Muscle layer of colon (tissue), 2 donors: ENCODE results near the gene TMPO.
"Not testable (repeated sequence)": the region's sequence is repeated elsewhere in the genome, so short reads cannot be mapped to it uniquely, and the experiment has no call there.

Experiments used
- H3K27ac ChIP-seq: one replicate; pipeline ENCODE4 v1.7.0; 2013; ENCODE audit warnings: low read depth, mild to moderate bottlenecking, low read length, moderate library complexity
- H3K27me3 ChIP-seq, 2 donors: one replicate each; pipeline ENCODE4 v1.7.0; 2013; ENCODE audit warnings: low read length in 2 of 2, mild to moderate bottlenecking in 2 of 2; ENCODE audit not compliant: insufficient read depth in 2 of 2, control insufficient read depth in 1 of 2
- H3K36me3 ChIP-seq: one replicate; pipeline ENCODE4 v1.7.0; 2013; ENCODE audit warnings: mild to moderate bottlenecking, low read length; ENCODE audit not compliant: insufficient read depth
- H3K4me1 ChIP-seq: one replicate; pipeline ENCODE4 v1.7.0; 2013; ENCODE audit warnings: mild to moderate bottlenecking, low read length; ENCODE audit not compliant: insufficient read depth
- H3K4me3 ChIP-seq, 2 donors: one replicate each; pipeline ENCODE4 v1.7.0; 2013; ENCODE audit warnings: low read length in 2 of 2, low read depth in 1 of 2, mild to moderate bottlenecking in 1 of 2, moderate library complexity in 1 of 2
- H3K9ac ChIP-seq: one replicate; pipeline ENCODE4 v1.7.0; 2013; ENCODE audit warnings: low read length
- H3K9me3 ChIP-seq: one replicate; pipeline ENCODE4 v1.7.0; 2013; ENCODE audit warnings: mild to moderate bottlenecking, low read length
- donor health status: abdominal sarcoma.
- donor health status: Adenocarcinoma of cecum.

Gene TMPO

GRCh38 chr12:98488416-98488815 is 27.0 kb upstream of the TMPO start:
- H3K9ac ChIP-seq, H3K36me3 ChIP-seq, H3K4me3 ChIP-seq, H3K9me3 ChIP-seq, H3K27me3 ChIP-seq, H3K27ac ChIP-seq, H3K4me1 ChIP-seq: not testable (repeated sequence)

GRCh38 chr12:98489176-98489575 is 26.2 kb upstream of the TMPO start:
- Histone ChIP-seq H3K27ac (no peak overlapping the region), H3K27me3 (no peaks in the 10 kb centered on the region), H3K9ac (no peak overlapping the region), H3K4me1 (peaks cover 7% of the 10 kb centered on the region), H3K9me3 (no peaks in the 10 kb centered on the region), H3K4me3 (no peak overlapping the region), H3K36me3 (no peaks in the 10 kb centered on the region)

DNA sequence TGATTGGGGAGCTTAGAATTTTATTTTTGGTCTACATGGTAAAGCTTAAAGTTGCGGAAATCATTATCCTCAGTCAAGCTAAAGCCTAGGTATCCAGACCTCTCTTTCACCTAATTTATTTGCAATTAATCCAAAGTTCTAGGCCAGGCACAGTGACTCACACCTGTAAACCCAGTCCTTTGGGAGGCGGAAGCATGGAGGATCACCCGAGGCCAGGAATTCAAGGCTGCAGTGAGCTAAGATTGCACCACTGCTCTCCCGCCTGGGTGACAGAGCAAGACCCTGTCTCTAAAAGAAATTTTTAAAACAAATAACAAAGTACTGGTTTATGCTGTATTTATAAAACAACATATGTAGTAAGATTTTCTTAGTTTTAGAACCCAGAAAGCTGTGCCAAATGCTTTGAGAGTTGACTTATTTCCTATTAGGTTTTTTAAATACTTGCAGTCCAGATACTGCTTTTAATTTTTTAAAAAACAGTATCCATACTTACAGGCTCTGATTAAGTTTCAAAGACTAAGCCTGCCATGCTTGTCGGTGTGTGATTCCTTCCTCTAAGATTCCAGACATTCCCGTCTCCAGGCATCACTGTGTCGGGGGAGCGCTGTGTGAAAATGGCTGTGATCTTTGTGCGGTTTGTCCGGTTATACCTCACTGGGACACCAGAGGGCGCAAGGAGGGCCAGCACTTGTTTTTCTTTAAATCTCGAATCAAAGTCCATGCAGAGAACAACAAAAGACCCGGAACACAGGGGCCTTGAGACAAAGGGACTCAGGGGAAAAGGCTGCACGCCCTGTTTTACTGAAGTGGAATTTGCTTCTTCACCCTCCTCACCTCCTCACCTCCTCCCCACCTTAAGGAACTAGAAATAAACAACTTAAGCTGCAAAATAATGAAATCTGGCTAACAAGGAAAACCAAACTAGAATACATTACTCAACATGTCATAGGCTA is 24.6 kb upstream of the TMPO start:
- no peaks in the 10 kb centered on the region for H3K9me3 ChIP-seq
- H3K4me1 ChIP-seq = peaks cover 7% of the 10 kb centered on the region
- peak overlapping the region in 1 of 2 donors; percentile 29 for H3K4me3 ChIP-seq
- peak overlapping the region; percentile 10 for H3K9ac ChIP-seq
- no peaks in the 10 kb centered on the region for H3K27me3 ChIP-seq
- peak overlapping the region; percentile 58 for H3K27ac ChIP-seq
- H3K36me3 ChIP-seq = no peaks in the 10 kb centered on the region

GRCh38 chr12:98492580-98493140 is 22.7 kb upstream of the TMPO start:
- Histone ChIP-seq H3K9ac (no peak overlapping the region), H3K4me1 (peaks cover 7% of the 10 kb centered on the region), H3K27ac (no peak overlapping the region), H3K9me3 (no peaks in the 10 kb centered on the region), H3K36me3 (no peaks in the 10 kb centered on the region), H3K27me3 (no peaks in the 10 kb centered on the region), H3K4me3 (no peak overlapping the region)

DNA sequence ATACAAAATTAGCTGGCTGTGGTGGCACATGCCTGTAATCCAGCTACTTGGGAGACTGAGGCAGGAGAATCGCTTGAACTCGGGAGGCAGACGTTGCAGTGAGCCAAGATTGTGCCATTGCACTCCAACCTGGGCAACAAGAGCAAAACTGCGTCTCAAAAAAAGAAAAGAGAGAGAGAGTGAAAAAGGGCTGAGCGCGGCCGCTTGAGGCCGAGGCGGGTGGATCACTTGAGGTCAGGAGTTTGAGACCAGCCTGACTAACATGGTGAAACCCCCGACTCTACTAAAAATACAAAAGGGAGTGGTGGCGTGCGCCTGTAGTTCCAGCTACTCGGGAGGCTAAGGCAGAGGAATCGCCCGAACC is 14.1 kb upstream of the TMPO start:
- not testable (repeated sequence) for H3K27ac ChIP-seq, H3K27me3 ChIP-seq, H3K36me3 ChIP-seq, H3K9me3 ChIP-seq, H3K4me1 ChIP-seq, H3K9ac ChIP-seq, H3K4me3 ChIP-seq

DNA sequence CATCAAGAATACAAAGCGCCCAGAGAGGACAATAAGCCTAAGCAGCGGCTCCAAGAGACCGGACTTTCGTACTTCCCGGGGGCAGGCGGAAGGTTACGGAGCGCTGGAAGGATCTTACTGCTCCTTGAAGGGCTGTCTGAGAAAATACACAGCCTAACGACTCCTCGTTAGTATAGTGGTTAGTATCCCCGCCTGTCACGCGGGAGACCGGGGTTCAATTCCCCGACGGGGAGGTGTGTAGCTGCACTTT is 12.1 kb upstream of the TMPO start:
- Histone ChIP-seq H3K9ac (peak overlapping the region; percentile 58), H3K4me3 (peak overlapping the region; percentile 79 to 92), H3K36me3 (no peaks in the 10 kb centered on the region), H3K27me3 (no peaks in the 10 kb centered on the region), H3K27ac (peak overlapping the region; percentile 89), H3K9me3 (no peaks in the 10 kb centered on the region), H3K4me1 (peaks cover 5% of the 10 kb centered on the region)

GRCh38 chr12:98503592-98504367 is 11.6 kb upstream of the TMPO start:
- H3K4me1 ChIP-seq = peaks cover 5% of the 10 kb centered on the region
- peak overlapping the region; percentile 58 for H3K9ac ChIP-seq
- H3K36me3 ChIP-seq = no peaks in the 10 kb centered on the region
- no peaks in the 10 kb centered on the region for H3K9me3 ChIP-seq
- peak overlapping the region; percentile 89 for H3K27ac ChIP-seq
- H3K4me3 ChIP-seq = peak overlapping the region; percentile 79 to 92
- H3K27me3 ChIP-seq = no peaks in the 10 kb centered on the region

GRCh38 chr12:98504368-98504617 is 11.1 kb upstream of the TMPO start:
- no peaks in the 10 kb centered on the region for H3K9me3 ChIP-seq
- H3K27me3 ChIP-seq = no peaks in the 10 kb centered on the region
- peak overlapping the region; percentile 79 to 92 for H3K4me3 ChIP-seq
- H3K4me1 ChIP-seq = peaks cover 5% of the 10 kb centered on the region
- H3K36me3 ChIP-seq = no peaks in the 10 kb centered on the region
- H3K27ac ChIP-seq = peak overlapping the region; percentile 89
- H3K9ac ChIP-seq = peak overlapping the region; percentile 19

DNA sequence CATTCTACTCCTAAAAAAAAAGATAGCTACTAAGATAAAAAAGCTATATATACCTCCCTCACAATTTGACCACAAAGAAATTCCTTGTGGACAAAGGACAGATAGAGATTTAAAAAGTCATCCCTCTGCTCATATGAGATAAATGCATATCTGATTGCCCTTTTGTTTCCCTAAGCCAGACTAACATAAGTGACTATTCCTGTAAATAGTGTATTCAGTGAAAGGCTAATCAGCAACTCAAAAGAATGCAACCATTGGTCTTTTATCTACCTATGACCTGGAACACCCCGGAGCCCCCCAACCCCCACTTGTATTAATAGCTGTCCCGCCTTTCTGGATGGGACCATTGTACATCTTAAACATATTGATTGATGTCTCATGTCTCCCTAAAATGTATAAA is 6.3 kb upstream of the TMPO start:
- H3K9me3 ChIP-seq = no peaks in the 10 kb centered on the region
- no peaks in the 10 kb centered on the region for H3K27me3 ChIP-seq
- no peak overlapping the region for H3K27ac ChIP-seq
- H3K9ac ChIP-seq = no peak overlapping the region
- H3K4me3 ChIP-seq = no peak overlapping the region
- H3K36me3 ChIP-seq = no peaks in the 10 kb centered on the region
- H3K4me1 ChIP-seq = peaks cover 14% of the 10 kb centered on the region

DNA sequence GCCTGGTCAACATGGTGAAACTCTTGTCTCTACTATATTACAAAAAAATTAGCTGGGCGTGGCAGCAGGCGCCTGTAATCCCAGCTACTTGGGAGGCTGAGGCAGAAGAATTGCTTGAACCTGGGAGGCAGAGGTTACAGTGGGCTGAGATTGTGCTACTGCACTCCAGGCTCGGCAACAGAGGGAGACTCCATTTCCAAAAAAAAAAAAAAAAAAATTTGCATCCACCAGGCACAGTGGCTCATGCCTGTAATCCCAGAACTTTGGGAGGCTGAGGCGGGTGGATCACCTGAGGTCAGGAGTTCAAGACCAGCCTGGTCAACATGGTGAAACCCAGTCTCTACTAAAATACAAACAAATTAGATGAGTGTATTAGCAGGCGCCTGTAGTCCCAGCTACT is 3.6 kb upstream of the TMPO start:
- not testable (repeated sequence) for H3K4me3 ChIP-seq, H3K27me3 ChIP-seq, H3K36me3 ChIP-seq, H3K27ac ChIP-seq, H3K9me3 ChIP-seq, H3K9ac ChIP-seq
- H3K4me1 ChIP-seq = peaks cover 10% of the 10 kb centered on the region

DNA sequence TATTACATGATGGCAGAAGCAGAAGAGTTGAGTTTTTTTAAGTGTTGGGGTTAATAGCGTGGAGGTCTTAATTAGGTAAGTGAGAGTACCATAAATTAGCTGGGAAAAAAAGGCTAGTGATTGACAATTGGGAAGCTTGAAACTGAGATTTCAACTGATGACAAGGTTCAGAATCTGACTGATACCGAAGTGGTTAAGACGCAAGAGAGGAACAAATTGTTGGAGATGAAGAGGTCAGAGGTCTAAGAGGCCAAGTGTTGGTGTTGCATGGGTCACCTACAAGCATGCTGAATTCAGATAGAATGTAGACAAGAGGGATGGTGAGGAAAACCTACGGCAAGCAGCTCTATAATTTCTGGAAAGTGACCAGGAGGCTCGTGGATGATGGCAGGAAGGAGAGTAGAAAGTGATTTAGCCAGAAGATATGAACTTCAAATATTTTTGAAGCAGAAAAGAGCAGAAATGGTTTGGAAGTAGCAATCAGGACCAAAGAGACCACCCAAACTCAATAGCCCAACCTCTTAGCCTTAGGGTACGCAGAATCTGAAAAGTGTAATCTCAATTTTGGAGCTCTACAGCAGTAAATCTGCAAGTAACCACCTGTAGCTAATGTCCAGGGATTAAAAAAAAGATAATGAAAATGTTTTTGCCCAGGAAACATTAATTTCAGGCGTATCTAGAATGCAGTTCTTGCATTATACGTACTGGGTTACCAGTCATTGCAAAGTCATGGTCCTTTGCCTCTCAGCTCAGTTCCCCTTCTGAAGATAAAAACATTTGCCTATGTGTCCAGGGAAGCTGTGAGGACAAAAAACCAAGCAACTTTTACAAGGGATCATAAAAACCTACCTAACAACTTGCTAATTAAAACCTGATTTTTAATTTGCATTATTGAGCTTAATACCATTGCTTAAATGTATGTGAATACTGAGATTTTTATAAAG is 1.7 kb upstream of the TMPO start:
- Histone ChIP-seq H3K27me3 (no peaks in the 10 kb centered on the region), H3K4me3 (no peak overlapping the region), H3K9me3 (no peaks in the 10 kb centered on the region), H3K4me1 (peaks cover 17% of the 10 kb centered on the region), H3K9ac (no peak overlapping the region), H3K27ac (peak overlapping the region; percentile 98), H3K36me3 (no peaks in the 10 kb centered on the region)
